ENCODE measurements around the gene POU2F3.

POU2F3 gene

DNA sequence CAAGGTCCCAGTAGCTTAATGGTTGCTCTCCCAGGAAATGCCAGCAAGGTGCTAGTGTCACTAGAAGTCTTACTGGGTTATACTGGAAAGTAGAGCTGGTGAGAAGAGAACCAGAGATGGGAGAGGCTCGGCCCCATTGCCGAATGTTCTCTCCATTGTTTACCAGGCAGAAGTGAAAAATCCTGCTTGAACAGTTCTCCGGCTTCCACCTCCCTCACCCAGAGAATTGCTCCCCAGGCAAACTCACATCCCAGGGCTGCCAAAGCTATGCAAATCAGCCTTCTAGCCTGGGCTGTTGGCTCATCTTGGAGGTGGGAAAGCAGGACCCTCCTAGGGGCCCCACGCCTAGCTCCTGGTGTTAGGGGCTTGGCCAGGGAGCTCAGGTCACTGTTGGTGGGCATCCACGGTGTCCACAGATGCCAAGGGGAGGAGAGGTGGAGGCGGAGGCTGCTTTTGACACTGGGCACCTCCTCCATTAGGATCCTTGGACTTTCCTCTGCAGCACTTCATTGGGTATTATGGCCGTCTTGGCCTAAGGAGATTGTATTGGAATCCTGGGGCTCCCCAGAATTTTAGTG lies 20.1 kb downstream of the POU2F3 start:
- TF ChIP-seq, protein P1, sequence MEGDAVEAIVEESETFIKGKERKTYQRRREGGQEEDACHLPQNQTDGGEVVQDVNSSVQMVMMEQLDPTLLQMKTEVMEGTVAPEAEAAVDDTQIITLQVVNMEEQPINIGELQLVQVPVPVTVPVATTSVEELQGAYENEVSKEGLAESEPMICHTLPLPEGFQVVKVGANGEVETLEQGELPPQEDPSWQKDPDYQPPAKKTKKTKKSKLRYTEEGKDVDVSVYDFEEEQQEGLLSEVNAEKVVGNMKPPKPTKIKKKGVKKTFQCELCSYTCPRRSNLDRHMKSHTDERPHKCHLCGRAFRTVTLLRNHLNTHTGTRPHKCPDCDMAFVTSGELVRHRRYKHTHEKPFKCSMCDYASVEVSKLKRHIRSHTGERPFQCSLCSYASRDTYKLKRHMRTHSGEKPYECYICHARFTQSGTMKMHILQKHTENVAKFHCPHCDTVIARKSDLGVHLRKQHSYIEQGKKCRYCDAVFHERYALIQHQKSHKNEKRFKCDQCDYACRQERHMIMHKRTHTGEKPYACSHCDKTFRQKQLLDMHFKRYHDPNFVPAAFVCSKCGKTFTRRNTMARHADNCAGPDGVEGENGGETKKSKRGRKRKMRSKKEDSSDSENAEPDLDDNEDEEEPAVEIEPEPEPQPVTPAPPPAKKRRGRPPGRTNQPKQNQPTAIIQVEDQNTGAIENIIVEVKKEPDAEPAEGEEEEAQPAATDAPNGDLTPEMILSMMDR (IDR thresholded peaks at IDR 0.05; ENCODE audit: insufficient read depth, low read depth, low read length, missing control alignments) = no peak
- H3K4me3 ChIP-seq (ENCODE audit: low read depth, low read length) = no peak overlapping the region
- no peak for DNase-seq (ENCODE audit: low read depth)

- TF ChIP-seq, protein P1 (IDR thresholded peaks at IDR 0.05; ENCODE audit: insufficient read depth, low read depth, low read length, missing control alignments) = no peak
- no peak for DNase-seq (ENCODE audit: low read depth)
Measured at GRCh38 chr11:120260616-120261015, 20.7 kb downstream of the POU2F3 start.

GRCh38 chr11:120261321-120261720 lies 21.4 kb downstream of the POU2F3 start:
- no peak for DNase-seq (ENCODE audit: low read depth)
- no peak overlapping the region for H3K4me3 ChIP-seq (ENCODE audit: low read depth, low read length)
- TF ChIP-seq, protein P1 (IDR thresholded peaks at IDR 0.05; ENCODE audit: insufficient read depth, low read depth, low read length, missing control alignments) = no peak

More at GRCh38 chr11:120260616-120261015, 20.7 kb downstream of the POU2F3 start:
- no peak overlapping the region for H3K4me3 ChIP-seq (ENCODE audit: low read depth, low read length)

- no peak overlapping the region for H3K4me3 ChIP-seq (ENCODE audit: low read depth, low read length)
- TF ChIP-seq, protein P1 (IDR thresholded peaks at IDR 0.05; ENCODE audit: insufficient read depth, low read depth, low read length, missing control alignments) = no peak
- no peak for DNase-seq (ENCODE audit: low read depth)
Measured at GRCh38 chr11:120261931-120262330, 22.0 kb downstream of the POU2F3 start.

- TF ChIP-seq, protein P1 (IDR thresholded peaks at IDR 0.05; ENCODE audit: insufficient read depth, low read depth, low read length, missing control alignments) = no peak
- no peak overlapping the region for H3K4me3 ChIP-seq (ENCODE audit: low read depth, low read length)
- DNase-seq (ENCODE audit: low read depth) = no peak
Measured at GRCh38 chr11:120267319-120267718, 27.4 kb downstream of the POU2F3 start.

GRCh38 chr11:120268686-120269085 lies 28.7 kb downstream of the POU2F3 start:
- no peak for DNase-seq (ENCODE audit: low read depth)
- TF ChIP-seq, protein P1 (IDR thresholded peaks at IDR 0.05; ENCODE audit: insufficient read depth, low read depth, low read length, missing control alignments) = no peak
- H3K4me3 ChIP-seq (ENCODE audit: low read depth, low read length) = no peak overlapping the region

DNA sequence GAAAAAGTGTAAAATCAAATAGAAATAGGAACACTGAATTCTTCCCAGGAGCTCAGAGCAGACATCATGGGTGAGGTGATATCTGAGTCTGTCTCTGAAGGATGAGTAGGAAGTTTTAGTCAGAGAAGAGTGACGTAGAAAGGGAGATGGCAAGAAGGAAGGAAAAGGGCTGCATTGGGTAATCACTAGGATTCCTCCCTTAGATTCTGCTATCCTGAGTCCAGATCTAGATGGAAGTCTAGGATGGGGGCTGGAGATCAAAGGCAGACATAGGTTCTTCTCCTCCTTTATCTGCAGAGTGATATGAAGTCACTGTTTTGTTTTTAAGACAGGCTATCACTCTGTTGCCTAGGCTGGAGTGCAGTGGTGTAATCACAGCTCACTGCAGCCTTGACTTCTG lies 30.4 kb downstream of the POU2F3 start:
- DNase-seq (ENCODE audit: low read depth) = no peak
- TF ChIP-seq, protein P1 (IDR thresholded peaks at IDR 0.05; ENCODE audit: insufficient read depth, low read depth, low read length, missing control alignments) = no peak
- no peak overlapping the region for H3K4me3 ChIP-seq (ENCODE audit: low read depth, low read length)
